Anterior cingulate cortex (tissue), 58 donors: ENCODE measurements around the gene KCNMB3.
"Not testable (repeated sequence)": the region's sequence is repeated elsewhere in the genome, so short reads cannot be mapped to it uniquely, and the experiment has no call there.

Source experiments
- DNase-seq, 58 donors: peaks; one replicate each; lab custom pipeline; 2025; lab: John Stamatoyannopoulos, UW

The KCNMB3 gene, protein sequence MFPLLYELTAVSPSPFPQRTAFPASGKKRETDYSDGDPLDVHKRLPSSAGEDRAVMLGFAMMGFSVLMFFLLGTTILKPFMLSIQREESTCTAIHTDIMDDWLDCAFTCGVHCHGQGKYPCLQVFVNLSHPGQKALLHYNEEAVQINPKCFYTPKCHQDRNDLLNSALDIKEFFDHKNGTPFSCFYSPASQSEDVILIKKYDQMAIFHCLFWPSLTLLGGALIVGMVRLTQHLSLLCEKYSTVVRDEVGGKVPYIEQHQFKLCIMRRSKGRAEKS

DNA sequence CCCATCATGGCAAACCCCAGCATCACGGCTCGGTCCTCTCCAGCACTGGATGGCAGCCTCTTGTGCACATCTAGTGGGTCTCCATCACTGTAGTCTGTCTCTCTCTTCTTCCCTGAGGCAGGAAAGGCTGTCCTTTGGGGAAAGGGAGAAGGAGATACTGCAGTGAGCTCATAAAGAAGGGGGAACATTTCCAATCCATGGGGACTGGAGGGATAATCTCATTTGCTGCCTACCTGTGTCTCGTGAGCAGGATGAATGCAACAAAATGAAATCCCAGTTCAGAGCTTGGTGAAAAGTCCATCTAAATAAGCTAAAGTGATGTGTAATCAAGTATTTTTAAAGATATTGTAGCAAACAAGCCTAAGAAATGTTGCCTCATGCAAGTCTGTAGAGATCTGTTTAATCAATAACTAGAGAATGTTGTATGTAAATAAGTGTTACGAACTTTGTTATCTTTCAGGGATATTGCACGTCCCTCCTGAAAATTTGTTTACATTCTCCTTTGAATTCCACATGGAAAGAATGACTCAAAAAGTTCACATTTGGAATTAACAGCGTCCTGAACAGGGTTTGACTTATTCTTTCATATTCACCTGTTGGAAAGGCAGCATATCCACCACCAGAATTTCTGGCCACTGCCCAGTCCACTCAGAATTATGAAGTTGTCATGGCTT, at the start of gene KCNMB3:
KCNMB3 (minus strand) TSS at position 312 of the 674 bp plus-strand sequence; CDS start at position 188, 124 bp downstream.
- no peak for DNase-seq

DNA sequence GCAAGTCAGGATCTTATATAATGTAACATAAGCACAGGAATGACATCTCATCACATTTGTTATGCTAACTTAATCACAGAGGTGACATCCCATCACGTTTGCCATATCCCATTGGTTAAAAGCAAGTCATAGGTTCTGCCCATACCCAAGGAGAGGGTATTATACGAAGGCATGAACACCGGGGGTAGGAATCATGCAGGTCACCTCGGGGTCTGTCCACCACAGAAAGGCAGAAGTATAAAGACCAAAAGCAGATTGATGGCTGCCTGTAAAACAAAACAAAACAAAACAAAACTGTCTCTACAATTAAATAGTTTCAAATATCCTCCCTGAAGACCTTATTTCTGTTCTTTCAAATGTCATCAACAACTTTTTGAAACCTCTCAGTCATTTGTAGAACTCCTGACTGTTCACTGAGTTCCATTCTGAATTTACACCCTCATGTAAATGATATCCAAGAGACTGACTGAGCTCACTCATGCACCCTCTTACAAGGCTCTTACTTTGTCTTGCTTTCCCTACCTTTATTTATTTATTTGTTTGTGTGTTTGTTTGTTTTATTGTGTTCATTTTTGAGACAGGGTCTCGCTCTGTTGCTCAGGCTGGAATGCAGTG, 49.2 kb upstream of the KCNMB3 start:
- no peak for DNase-seq

DNA sequence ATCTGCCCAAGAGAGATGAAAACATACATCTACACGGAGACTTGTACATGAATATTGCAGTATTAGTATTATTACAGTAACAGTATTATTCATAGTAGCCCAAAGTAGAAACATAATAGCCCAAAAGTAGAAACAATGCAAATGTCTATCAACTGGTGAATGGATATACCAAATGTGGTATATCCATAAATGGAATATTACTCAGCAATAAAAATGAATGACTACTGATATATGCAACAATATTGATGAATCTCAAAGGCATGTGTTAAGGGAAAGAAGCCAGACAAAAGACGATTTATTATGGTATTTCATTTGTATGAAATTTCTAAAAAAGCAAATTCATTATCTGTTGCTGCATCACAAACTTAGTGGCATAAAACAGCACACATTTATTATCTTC, 48.4 kb upstream of the KCNMB3 start:
- no peak for DNase-seq

DNA sequence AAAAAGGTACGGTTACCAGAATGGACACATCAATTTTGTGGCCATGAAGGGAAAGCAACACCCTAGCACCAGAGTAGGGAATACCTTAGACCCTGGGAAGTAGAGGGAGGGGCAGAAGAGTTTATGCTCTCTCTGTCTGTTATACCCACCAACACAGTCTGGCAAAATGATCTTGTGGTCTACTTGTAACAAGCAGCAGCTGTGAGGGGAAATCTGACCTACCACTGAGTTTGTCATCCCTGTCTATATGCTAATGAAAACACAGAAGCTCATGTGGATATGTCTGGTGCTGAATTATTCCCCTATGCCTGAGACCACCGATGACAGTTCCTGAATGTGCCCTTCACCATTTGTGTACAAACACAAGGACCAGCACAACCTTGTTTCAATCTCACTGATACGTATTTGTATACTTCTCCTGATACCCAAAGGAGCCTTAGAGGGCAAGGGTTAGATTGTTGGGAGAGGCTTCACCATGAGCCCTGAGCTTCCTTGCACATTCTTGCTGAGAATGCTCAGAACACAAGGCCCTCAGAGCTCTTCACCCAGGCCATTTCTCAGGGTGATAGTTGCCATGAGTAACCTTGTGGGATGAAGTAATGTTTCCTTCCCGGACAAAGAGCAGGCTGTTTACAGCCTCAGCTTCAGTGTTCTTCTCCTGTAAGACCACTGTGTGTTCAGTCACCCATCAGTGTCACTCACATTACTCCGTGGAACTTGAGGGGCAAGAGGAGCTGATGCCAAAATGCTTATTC, 47.2 kb upstream of the KCNMB3 start:
- DNase-seq: no peak

DNA sequence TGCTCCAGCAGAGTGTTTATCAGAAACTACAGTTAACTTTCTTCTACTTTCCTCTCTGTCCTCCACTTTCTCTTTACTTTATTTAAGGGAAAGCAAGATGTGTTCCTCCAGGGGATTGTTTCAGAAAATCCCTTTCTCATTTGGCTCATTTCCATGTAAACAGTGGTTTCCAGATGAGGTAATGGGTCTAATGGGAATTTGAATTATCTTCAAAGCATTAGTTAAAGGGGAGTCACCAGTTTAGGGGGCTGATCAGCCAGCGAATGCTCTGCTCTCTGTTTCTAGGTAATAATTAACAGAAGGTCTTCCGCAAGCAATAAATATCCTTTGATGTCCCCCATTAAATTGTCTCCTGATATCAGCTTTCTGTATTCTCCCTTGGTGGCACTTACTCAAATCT, 41.5 kb upstream of the KCNMB3 start:
- DNase-seq: no peak

DNA sequence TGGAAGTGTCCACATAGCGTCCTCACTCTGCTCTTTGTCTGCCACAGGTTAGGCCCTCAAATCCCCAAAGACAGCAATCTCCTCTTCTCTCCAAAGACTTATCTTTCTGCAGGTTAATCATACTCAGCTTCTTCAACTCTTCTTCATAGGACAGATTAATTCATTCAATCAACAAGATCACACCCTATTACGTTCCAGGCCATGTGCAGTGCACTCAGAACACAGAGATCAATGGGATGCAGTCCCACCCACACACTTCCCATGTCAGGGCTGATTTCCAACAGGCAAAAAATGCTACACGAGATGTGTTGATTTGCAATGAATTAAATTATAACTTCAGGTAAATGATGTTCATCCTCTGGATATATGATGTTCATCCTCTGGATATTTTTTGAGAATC, 38.4 kb upstream of the KCNMB3 start:
- no peak for DNase-seq

DNA sequence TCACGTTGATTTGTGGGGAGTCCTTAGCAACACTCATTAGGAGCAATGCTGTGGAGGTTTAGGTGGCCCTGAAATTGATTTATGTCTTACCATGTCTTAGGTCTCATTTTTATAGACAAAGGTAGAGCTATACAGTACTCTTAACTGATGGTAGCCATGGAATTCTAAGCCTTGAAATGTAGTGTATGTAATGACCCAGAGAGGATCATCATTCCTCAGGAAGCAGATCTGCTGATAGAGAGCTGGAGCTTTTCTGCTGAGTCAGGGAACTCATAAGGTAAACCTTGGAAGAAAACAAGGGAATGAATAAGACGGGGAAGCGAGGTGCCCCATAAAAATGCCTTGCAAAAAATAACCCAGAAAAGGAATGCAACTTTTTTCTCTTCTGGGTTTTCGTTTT, 37.9 kb upstream of the KCNMB3 start:
- DNase-seq: no peak

DNA sequence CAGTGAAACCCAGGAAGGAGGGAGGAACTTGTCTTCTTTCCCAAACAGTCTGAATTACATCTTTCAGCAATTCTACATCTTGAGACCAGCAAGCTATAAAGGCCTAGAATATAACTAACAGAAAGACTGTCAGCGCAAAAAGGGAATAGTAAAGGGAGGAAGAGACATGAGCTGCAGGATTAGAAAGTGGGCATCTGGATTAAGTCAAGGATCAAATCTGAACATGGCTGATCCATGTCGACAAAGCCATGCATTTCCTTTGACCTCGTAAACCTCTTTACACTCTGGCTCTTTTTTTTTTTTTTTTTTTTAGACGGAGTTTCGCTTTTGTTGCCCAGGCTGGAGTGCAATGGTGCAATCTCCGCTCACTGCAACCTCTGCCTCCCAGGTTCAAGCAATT, 35.4 kb upstream of the KCNMB3 start:
- no peak for DNase-seq

DNA sequence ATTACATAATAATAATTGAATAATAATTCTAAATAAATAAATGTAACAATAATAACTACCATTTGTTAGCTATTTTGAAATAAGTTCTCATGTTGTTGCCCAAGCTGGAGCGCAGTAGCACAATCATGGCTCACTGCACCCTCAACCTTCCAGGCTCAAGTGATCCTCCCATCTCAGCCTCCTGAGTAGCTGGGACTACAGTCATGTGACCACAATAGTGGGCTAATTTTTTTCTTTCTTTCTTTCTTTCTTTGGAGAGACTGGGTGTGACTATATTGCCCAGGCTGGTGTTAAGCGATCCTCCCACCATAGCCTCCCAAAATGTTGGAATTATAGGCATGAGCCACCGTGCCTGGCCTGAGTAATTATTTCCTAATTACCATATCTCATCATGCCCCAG, 30.9 kb upstream of the KCNMB3 start:
- DNase-seq: no peak

DNA sequence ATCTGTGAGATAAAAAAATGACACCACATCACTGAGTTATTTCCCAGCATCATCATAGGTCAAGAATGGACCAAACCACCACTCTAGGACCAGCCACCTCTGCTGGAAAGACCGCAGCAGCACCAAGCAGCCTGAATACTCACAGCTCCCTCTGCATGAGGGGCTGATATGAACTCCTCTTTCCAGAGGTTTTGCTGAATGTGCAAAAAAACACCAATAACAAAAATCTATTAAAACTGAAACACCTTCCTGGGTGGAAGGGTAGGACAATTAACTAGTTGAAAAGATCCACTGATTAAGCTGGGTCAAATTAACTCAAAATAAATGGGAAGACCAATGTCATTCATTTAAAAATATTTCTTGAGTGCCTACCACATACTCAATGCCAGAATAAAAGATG, 28.9 kb upstream of the KCNMB3 start:
- DNase-seq: no peak

DNA sequence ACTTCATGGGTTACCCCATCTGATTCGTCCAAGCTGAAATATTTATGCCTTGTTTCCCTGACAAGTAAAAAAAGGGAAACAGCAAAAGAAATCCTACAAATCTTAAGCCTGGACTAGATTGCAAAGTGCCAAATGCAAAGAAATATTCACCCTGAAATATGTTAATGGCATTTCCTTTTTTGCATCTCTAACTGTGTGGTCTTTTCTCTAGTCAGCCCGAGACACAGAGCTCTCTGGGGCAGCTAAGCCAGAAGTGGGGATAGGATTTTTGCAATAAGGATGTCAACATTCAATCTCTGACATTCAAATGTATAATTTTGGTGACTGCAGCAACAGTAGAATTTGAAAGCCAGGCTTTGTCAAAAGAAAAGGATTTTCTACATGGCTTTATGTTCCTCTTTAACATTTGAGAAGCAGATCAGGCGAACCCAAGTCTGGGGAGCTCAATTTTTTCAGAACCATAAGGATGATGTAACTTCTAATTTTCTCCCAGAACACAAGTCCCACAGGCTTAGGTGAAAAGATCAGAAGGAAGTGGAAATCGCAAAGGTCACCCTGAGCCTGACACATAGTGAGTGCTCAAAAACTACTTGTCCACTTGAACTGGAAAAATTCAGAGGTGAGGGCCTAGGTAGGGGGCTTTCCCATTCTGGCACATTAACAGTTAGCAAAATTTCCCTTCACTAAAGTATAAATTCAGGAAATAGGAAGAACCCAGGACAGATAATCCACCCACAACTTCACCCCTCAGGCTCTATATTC, 28.2 kb upstream of the KCNMB3 start:
- DNase-seq: no peak

DNA sequence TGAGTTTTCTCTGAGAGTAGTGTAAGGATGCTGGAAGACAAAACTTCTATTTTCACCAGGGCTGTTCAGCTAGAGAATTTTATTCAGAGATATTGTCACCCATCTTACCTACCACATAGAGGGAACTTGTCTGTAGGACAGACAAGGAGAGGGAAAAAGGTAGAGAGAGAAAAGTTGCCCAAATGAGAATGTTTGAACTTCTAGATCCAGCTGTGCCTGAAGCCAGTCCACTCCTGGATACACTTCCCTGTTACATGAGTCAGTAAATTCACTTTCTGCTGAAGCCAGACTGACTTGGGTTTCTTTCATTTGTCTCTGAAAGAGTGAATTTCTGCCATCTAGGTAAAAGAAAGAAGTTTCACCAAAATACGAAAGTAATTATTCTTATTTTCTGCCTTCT, 27.2 kb upstream of the KCNMB3 start:
- DNase-seq: no peak

DNA sequence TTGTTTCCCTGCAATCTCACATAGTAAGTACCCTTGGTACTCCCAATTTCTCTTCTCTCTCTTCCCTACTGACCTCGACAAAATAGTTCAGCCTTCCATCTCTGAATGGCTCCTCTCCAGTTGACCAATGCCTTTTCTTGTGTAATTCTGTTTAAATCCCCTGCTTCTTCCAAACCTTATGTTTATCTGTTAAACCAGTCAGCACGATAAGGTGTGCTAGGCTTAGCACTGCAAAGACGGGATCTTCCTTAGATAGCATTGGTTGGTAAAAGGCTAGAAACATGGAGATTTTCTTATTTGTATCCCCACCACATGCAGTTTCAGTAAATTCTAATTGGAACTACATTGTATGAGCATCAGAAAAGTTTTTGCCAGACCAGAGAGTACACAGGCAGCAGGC, 25.8 kb upstream of the KCNMB3 start:
- no peak for DNase-seq

DNA sequence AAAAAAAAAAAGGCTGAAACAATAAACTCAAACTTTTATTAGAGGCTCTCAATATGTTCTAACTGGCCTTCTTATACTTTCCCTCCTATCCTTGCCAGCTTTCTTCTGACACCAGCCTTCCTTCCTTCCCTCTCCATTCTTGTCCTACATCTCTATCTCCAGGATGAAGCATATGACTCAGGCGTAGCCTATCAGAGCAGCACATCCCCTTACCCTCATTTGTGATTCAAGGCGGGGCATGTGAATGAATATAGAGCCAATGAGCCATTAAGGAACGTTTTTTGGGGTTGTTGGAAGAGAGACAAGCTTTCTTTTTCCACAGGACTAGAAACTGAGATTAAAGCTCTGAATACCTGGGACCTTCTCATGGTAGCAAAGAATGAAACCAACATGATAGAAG, 25.1 kb upstream of the KCNMB3 start:
- DNase-seq: no peak

DNA sequence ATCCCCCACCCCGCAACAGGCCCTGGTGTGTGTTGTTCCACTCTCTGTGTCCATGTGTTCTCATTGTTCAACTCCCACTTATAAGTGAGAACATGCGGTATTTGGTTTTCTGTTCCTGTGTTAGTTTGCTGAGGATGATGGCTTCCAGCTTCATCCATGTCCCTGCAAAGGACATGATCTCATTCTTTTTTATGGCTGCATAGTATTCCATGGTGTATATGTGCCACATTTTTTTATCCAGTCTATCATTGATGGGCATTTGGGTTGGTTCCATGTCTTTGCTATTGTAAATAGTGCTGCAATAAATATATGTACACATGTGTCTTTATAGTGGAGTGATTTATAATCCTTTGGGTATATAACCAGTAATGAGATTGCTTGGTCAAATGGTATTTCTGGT, 23.5 kb upstream of the KCNMB3 start:
- DNase-seq: not testable (repeated sequence)

DNA sequence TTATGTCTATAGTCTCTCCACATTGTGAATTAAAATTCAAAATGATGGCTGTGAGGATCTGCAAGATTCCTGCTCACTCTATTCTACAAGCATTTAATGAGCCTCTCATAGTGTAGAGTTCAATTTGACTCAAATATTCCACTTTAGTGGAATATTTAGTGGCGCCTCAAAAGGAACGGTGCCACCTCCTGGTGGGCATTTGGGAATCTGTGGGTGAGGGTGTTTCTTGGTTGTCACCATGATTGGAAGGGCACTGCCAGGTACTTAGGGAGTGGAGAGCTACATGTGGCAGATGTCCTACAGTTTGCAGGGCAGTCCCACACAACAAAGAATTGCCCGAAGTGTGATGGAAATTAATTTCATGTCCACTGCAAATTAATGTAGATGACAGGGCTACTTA, 21.5 kb upstream of the KCNMB3 start:
- no peak for DNase-seq

DNA sequence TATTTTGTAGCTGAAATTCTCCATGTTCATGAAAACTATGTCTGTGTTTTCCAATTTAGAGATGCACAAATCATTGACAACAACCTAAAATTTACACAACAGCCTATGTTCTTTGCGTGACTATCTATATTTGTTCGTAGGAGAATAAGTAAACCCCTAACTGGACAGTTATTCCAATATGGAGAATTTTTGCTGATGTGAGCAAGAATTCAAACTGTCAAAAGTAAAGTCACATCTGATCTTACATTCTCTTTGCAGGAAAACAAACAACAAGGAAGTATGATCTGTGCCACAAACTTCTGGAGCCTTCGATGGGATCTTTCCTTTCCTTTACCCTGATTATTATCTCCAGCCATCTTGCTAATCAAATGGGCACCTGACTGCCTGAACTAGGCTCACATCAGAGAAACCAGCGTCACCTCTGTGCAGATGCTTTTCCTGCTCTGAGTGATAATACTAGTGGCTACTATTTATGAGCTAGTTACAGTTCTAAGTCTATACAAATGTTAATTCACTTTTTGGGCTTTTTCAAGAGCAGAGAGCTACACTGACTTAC, 18.3 kb upstream of the KCNMB3 start:
- DNase-seq: no peak

DNA sequence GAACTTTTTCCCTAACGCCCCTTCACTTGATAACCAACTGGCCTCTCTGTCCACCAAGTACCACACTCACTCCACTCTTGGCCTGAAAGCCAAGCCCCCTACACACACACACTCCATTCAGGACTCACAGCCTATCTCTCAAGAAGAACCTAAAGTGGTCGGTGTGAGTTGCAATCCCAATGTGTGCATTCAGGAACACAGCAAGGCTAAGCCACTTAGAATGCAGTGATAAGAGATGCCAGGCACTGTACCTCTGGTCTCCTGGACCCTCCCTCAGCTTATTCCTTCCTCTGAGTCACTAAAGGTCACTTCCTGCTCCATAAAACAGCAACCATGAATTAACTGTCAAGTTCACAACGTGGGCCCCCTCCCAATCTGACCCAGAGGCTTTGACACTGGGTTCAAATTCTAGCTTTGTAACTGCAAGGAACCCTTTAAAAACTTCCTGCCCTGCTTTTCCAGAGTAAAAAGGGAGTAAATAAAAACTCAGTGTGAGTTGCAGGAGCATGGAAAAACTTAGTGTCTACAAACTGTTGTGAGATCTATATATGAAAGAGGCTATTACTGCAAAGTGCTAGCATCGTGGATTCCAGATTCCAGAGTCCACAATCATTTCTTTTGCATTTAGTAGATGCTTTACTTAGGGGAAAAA, 17.6 kb upstream of the KCNMB3 start:
- no peak for DNase-seq

DNA sequence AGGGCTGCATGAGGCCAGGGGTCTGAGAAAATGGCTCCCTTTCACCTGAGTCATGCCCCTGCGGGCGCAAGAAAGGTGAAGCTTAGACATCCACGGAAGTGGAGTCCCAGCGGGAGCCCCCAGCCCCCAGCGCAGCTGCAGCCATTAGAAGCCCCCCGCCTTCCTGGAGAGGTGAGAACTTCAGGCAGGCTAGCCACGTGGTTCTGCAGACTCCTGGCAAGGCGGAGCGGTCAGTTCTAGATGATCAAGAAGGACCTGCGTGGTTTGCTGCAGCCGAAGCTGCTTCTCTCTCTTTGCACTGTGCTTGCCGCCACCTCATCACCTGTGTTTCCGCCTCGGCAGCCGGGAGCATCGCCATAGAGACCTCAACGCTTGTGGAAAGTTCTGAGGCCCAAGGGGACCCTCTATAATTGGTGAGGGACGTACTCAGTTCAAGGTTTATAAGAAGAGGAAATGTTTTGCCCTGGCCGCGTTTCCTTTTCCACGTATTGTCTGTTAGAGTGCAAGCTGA, 15.8 kb upstream of the KCNMB3 start:
- no peak for DNase-seq
